GM21786 (cell line): ENCODE results near the gene ATP8B2.
"Not testable (repeated sequence)": the region's sequence is repeated elsewhere in the genome, so short reads cannot be mapped to it uniquely, and the experiment has no call there.

Source experiments
- ATAC-seq: cut with Tn5 transposase; IDR thresholded peaks from one replicate; pipeline ENCODE4 v1.9.1; 2021; ENCODE audit not compliant: unreplicated experiment

The ATP8B2 gene

GRCh38 chr1:154324241-154324640 lies 1.1 kb upstream of the ATP8B2 start:
- ATAC-seq = no peak

DNA sequence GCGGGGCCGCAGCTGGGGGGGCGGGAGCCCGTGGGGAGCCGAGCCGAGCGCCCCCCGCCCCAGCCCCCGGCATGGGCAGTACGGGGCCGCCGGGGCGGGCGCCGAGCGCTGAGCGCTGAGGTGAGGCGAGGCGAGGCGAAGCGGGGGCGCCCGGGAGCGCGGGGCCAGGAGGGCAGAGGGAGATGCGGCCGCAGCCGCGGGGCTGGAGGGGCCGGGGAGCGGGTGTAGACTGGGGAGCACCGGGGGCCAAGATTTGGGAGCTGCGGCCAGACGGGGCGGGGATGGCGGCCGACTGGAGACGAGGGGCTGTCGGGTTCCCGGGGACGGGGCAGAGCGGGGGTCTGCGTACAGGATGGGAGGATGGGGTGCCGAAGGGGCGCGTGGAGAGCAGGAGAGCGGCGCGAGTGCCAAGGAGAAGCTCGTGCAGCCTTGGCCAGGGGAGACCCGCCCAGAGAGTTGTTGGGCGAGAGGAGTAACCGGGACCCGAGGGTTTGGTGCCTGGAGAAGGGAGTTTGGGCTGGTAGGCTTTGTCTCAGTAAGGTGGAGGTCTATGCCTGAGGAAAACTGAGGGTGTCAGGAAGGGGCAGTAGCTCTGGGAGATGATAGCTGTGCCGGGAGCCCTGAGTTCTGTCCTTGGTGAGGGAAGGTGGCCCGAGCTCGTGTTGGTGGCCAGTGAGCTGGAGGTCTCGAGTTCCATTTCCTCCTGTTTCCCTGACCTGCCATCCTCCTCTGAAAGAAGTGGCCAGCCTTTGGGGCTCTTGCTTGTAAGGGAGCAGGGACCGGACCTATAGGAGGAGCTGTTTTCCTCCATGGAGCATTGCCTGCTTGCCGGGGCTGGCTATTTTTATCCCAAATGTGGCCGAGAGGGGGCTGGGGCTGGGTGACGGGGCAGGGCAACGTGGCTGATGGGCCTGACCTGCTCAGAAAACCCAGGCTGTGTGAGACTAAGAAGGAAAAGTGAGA lies 539 bp downstream of the ATP8B2 start:
- ATAC-seq = no peak

- ATAC-seq = no peak
Observed at GRCh38 chr1:154326546-154327465, 1.5 kb downstream of the ATP8B2 start.

DNA sequence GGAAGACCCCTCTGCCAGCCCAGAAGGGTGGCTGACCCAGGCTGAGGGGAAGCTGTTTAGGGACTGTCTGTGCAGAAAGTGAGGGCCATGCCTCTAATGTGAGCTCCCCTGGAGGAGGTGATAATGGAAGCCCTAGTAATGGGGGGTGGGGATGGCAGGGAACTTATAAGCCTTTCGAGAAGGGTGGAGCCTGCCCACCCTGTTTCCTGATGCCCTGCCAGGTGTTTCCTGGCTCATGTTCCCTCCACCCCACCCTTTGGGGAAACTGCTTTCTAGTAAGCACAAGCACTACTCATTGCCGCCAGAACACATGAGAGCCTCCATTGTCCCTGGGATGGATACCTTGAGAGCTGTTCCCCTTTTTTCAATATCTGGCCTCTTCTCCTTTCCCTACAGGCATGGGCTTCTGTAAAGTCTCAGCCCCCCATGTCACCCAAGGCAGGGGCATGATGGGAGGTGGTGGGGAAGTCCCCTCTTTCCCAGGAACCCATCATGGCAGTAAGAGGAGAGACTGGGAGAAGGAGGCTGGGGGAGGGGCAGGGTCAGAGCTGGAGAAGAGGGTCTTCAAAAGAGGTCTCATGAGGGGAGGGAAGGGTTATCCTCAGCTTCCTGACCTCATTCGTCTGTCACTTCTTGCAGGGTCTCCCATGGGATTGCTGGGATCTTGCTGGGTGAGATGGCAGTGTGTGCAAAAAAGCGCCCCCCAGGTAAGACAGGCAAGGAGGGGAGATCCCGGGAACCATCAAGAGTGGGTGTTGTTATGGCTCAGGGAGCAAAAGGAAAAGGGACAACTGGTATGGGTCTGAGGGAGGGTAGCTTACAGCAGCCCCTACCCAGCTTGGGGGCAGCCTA lies 2.4 kb downstream of the ATP8B2 start:
- ATAC-seq = no peak

DNA sequence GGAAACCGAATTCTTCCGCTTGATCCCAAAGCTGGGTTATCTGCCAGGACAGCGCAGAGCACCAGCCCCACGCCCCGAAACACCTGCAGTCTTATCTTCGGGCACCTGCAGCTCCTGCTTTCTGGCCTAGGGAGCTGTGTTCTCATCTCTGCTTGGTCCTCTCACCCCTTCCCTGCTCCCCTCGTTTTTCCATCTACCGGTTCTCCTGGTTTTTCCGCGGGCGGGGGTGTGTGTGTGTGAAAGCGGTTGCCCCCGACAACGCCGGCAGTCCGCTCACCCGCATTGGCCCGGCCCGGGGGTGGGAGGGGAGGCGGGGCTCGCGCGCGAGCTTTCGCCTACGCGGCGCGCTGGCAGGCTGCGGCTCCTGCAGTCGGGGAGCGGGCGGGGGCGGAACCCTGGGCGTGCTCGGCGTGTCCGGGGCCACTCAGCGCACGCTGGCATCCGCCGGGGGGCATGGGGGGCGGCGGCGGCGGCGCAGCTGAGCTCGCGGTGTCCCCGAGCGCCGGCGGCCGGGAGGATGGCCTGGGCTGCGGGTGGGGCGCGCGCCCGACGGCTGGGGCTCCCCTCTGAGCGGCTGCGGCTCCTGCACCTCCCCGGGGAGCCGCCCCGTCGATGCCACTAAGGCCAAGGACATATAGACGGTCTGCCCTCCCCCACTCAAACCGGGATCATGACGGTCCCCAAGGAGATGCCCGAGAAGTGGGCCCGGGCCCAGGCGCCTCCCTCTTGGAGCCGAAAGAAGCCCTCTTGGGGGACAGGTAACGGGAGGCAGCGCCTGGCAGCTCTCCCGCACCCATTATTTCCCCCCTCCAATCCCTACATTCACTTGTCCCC lies 3.2 kb downstream of the ATP8B2 start:
- no peak for ATAC-seq

GRCh38 chr1:154329152-154329521 lies 3.8 kb downstream of the ATP8B2 start:
- no peak for ATAC-seq

GRCh38 chr1:154329551-154330131 lies 4.3 kb downstream of the ATP8B2 start:
- no peak for ATAC-seq

GRCh38 chr1:154330669-154331068 lies 5.3 kb downstream of the ATP8B2 start:
- no peak for ATAC-seq

DNA sequence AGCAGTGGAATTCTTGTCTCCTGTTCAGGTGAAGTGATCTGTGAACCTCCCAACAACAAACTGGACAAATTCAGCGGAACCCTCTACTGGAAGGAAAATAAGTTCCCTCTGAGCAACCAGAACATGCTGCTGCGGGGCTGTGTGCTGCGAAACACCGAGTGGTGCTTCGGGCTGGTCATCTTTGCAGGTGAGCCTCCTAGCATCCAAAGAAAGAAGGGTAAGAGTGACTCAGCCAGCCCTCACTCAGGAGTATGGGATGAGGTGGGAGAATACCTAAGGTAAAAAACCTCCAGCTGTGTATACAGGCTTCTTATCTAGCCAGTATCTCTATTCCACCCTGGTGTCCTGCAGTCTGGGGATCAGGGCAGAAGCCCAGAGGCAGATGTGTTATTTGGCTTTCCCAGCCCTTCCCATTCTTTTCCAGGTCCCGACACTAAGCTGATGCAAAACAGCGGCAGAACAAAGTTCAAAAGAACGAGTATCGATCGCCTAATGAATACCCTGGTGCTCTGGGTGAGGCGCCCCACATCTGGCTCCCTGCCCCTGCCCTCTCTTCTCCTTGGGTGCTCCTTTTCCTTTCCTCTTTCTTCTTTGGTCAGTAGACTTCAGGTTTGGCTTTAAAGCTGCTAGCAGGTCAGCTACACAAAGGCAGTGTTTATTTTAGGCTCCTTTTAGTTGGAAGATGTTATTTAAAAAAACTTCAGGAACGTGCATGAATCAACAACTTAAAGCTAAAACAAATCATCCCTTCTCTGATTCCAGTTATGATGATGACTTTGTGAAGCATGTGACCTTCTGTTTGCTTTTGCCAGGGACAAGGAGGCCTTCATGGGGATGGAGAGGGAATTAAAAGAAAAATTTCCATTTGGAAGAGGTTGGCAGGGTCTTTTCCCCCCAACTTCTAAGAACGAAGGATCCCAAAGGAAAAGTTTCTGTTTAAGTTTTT lies 9.0 kb downstream of the ATP8B2 start:
- no peak for ATAC-seq

- ATAC-seq = no peak
Observed at GRCh38 chr1:154335025-154335714, 9.8 kb downstream of the ATP8B2 start.

GRCh38 chr1:154337253-154337894 lies 12.0 kb downstream of the ATP8B2 start:
- ATAC-seq = no peak

- ATAC-seq = no peak
Observed at GRCh38 chr1:154338875-154339274, 13.6 kb downstream of the ATP8B2 start.

- not testable (repeated sequence) for ATAC-seq
Observed at GRCh38 chr1:154341366-154341765, 16.0 kb downstream of the ATP8B2 start.

GRCh38 chr1:154342132-154342531 lies 16.8 kb downstream of the ATP8B2 start:
- ATAC-seq = no peak

DNA sequence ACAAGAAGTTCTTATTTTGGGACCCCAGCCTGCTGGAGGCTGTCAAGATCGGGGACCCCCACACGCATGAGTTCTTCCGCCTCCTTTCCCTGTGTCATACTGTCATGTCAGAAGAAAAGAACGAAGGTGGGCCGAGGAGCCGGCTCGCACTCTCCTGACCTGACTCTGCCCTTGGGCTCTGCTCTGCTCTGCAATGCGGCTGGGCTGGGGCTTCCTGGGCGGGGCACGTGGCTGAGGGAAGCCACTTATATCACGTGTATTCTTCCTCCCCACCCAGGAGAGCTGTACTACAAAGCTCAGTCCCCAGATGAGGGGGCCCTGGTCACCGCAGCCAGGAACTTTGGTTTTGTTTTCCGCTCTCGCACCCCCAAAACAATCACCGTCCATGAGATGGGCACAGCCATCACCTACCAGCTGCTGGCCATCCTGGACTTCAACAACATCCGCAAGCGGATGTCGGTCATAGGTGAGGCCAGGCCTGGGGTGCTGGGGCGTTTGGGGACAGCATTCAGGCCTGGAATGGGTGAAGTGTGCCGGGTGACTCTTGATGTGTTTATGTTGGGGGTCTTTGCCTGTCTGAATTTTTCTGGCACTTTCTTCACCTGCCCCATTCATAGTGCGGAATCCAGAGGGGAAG lies 17.6 kb downstream of the ATP8B2 start:
- ATAC-seq = no peak

DNA sequence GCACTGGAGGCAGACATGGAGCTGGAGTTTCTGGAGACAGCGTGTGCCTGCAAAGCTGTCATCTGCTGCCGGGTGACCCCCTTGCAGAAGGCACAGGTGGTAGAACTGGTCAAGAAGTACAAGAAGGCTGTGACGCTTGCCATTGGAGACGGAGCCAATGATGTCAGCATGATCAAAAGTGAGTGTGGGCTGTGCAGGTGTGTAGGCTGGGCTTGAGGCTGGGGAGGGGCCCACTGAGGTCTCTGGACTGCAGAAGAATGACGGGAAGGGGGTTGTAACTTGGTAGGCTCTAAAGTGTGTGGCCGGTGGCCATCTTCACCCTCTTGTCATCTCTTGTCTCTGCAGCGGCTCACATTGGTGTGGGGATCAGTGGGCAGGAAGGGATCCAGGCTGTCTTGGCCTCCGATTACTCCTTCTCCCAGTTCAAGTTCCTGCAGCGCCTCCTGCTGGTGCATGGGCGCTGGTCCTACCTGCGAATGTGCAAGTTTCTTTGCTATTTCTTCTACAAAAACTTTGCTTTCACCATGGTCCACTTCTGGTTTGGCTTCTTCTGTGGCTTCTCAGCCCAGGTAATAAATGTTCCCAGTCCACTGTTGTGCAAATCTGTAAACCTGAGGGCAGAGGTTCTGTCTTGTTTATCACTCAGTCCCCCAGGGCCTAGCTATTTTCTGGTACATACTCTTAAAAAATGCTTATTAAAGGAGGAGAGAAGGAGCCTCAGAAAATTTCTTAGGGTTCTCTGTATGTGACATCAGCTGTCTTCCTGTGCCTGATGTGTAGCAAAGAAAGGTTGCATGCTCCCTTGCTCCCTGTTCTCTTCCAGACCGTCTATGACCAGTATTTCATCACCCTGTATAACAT lies 19.9 kb downstream of the ATP8B2 start:
- no peak for ATAC-seq
